ENCODE measurements around the gene SRGAP3.

DNA sequence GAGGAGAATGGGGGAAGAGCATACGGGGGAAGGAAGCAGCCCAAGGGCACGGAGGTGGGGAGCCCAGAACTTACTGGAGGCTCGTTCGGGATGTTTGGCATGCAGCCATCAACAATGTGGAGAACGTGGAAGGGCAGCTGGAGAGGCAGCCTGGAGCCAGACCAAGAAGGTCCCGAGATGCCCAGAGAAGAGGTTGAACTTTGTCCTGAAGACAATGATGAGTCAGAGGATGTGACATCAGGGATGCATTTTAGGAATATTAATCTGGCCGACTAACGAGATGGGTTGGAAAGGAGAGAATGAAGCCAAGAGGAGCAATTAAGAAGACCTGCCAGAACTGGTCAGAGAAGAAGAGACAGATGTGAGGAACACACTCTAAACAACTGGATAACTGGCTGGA is 98.2 kb downstream of the SRGAP3 start:
- TF ChIP-seq, protein P1, sequence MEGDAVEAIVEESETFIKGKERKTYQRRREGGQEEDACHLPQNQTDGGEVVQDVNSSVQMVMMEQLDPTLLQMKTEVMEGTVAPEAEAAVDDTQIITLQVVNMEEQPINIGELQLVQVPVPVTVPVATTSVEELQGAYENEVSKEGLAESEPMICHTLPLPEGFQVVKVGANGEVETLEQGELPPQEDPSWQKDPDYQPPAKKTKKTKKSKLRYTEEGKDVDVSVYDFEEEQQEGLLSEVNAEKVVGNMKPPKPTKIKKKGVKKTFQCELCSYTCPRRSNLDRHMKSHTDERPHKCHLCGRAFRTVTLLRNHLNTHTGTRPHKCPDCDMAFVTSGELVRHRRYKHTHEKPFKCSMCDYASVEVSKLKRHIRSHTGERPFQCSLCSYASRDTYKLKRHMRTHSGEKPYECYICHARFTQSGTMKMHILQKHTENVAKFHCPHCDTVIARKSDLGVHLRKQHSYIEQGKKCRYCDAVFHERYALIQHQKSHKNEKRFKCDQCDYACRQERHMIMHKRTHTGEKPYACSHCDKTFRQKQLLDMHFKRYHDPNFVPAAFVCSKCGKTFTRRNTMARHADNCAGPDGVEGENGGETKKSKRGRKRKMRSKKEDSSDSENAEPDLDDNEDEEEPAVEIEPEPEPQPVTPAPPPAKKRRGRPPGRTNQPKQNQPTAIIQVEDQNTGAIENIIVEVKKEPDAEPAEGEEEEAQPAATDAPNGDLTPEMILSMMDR (IDR thresholded peaks at IDR 0.05): no peak
- no peak for TF ChIP-seq POLR2A (IDR thresholded peaks at IDR 0.05)
